ENCODE data around the gene CNNM4.

The CNNM4 gene

DNA sequence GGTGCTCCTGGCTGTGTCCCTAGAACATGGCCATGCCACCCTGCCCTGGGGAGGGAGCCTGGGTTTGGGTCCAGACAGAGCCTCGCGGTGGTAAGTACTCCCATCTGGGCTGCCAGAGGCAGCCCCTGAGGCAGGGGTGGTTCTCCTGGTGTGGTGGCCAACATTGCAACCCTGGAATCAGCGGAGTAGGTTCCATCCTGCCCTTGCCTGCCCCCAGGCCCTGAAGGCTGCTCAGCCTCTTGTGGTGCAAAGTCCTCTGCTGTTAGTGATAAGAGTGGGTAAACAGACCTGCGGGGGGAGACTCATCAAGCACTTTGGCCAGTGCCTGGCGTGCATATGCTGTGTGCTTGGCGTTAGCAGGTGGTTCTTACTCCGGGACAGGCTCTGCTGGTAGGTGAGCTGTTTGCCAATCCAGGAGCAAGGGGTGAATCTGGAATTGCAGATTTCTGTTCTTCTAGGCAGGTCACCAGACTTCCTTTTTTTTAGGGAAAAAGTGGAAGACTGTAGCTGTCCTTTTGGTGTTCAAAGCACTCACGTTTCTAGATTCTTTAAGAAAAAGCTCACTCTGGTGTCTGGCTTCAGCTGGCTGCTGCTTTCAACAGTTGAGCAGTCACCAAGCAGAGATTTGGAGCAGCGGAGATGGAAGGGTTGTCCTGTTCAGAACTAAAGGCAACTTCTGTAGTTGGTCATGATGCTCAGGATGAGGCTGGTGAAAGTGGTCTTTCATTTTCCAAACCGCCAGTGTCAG, 58.6 kb downstream of the CNNM4 start:
- no peaks in the 10 kb centered on the region for H3K9me3 ChIP-seq
- peaks cover 0 to 60% (median 40%) of the 10 kb centered on the region in 4 donors for H3K4me1 ChIP-seq
- H3K27ac ChIP-seq = no peak overlapping the region
- TF ChIP-seq, protein P1, sequence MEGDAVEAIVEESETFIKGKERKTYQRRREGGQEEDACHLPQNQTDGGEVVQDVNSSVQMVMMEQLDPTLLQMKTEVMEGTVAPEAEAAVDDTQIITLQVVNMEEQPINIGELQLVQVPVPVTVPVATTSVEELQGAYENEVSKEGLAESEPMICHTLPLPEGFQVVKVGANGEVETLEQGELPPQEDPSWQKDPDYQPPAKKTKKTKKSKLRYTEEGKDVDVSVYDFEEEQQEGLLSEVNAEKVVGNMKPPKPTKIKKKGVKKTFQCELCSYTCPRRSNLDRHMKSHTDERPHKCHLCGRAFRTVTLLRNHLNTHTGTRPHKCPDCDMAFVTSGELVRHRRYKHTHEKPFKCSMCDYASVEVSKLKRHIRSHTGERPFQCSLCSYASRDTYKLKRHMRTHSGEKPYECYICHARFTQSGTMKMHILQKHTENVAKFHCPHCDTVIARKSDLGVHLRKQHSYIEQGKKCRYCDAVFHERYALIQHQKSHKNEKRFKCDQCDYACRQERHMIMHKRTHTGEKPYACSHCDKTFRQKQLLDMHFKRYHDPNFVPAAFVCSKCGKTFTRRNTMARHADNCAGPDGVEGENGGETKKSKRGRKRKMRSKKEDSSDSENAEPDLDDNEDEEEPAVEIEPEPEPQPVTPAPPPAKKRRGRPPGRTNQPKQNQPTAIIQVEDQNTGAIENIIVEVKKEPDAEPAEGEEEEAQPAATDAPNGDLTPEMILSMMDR (IDR thresholded peaks at IDR 0.05) = no peak
- H3K4me3 ChIP-seq = no peak overlapping the region
- intact Hi-C loops (cut with DNase I; ENCODE audit: low total_unique reads) = loop anchor here (5.0 kb wide), 1 partner anchor 38 kb away; the partner anchor contains the start of gene ANKRD39
- H3K27me3 ChIP-seq = no peaks in the 10 kb centered on the region
- H3K36me3 ChIP-seq = peaks cover 0 to 20% (median 13%) of the 10 kb centered on the region in 3 donors
- DNase-seq = no peak

DNA sequence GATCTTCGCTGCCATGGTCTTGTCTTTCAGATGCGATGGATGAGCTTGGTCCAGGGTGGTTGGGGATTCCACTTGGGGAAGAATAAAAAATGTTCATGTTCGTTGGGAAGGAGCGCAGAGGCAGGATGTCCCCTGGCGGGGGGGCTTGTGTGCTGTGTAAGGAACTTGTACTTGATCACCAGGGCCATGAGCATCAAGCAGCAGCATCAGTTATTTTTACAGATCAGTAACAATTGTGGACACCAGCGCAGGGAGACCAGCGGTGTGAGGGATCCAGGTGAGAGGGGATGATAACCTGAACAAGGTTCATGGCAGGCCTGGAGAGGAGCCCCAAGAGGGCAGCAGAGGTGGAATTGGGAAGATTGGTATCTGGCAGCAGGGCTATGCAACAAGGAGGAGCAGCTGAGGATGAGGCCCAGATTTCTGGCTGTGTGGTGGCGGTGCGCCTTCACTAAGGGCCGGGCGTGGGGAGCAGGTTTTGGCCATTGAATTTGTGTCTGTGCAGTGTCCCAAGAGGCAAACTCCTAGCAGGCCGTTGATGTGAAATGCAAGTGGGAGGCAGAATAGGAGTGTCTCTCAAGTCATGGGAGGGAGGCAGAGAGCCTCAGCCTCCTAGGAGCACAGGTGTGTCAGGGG, 59.3 kb downstream of the CNNM4 start:
- TF ChIP-seq, protein P1 (IDR thresholded peaks at IDR 0.05) = no peak
- Histone ChIP-seq H3K27ac (no peak overlapping the region), H3K4me1 (peaks cover 0 to 59% (median 39%) of the 10 kb centered on the region in 4 donors), H3K36me3 (peaks cover 0 to 24% (median 19%) of the 10 kb centered on the region in 3 donors), H3K9me3 (no peaks in the 10 kb centered on the region), H3K4me3 (no peak overlapping the region), H3K27me3 (no peaks in the 10 kb centered on the region)
- intact Hi-C loops (cut with DNase I; ENCODE audit: low total_unique reads) = loop anchor here (5.0 kb wide), 1 partner anchor 37 kb away; the partner anchor contains the start of gene ANKRD39
- DNase-seq = no peak

GRCh38 chr2:96821113-96821675, 60.5 kb downstream of the CNNM4 start:
- Histone ChIP-seq H3K27me3 (no peaks in the 10 kb centered on the region), H3K27ac (no peak overlapping the region), H3K36me3 (peaks cover 12 to 35% (median 31%) of the 10 kb centered on the region in 3 donors), H3K4me1 (peaks cover 0 to 56% (median 37%) of the 10 kb centered on the region in 4 donors), H3K9me3 (no peaks in the 10 kb centered on the region), H3K4me3 (no peak overlapping the region)
- DNase-seq = no peak
- TF ChIP-seq, protein P1 (IDR thresholded peaks at IDR 0.05) = no peak
- intact Hi-C loops (cut with DNase I; ENCODE audit: low total_unique reads) = no loop called here

- Histone ChIP-seq H3K27ac (no peak overlapping the region), H3K4me3 (no peak overlapping the region), H3K4me1 (peaks cover 0 to 48% (median 28%) of the 10 kb centered on the region in 4 donors), H3K27me3 (no peaks in the 10 kb centered on the region), H3K9me3 (no peaks in the 10 kb centered on the region), H3K36me3 (peaks cover 28 to 50% (median 46%) of the 10 kb centered on the region in 3 donors)
- intact Hi-C loops (cut with DNase I; ENCODE audit: low total_unique reads) = no loop called here
- TF ChIP-seq, protein P1 (IDR thresholded peaks at IDR 0.05) = no peak
- no peak for DNase-seq
Measured at GRCh38 chr2:96822786-96823185, 62.1 kb downstream of the CNNM4 start.

DNA sequence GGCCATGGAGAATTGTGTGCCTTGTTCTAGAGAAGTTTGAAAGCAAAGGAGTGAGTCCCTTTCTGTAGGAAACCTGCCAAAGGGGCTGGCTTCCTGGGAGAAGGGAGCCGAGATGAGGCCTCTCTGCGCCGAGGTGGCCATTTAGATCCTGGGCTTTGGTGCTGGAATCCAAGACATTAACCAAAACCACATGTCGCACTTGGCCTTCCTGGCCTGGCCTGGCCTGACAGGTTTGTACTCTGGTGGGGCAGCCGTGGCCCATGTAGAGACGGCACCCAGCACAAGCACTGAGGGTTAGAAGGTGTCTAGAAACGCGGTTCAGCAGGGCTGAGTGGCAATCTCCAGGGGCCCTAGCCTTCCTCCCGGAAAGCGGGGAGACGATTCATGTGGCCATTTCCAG, 62.5 kb downstream of the CNNM4 start:
- TF ChIP-seq, protein P1 (IDR thresholded peaks at IDR 0.05) = no peak
- Histone ChIP-seq H3K27me3 (no peaks in the 10 kb centered on the region), H3K4me3 (no peak overlapping the region), H3K36me3 (peaks cover 32 to 53% (median 51%) of the 10 kb centered on the region in 3 donors), H3K4me1 (peaks cover 0 to 43% (median 24%) of the 10 kb centered on the region in 4 donors), H3K27ac (no peak overlapping the region), H3K9me3 (no peaks in the 10 kb centered on the region)
- no peak for DNase-seq
- intact Hi-C loops (cut with DNase I; ENCODE audit: low total_unique reads) = no loop called here

Measured in tibial artery (tissue), 4 donors.